Stimulated activated naive CD8-positive, alpha-beta T cell treated with anti-CD3 and anti-CD28 coated beads, Interleukin-15, Interleukin-2, amounts not matched to agents 100 U/mL and 50 U/mL, for 24 hours (primary cell): Measurements from ENCODE around the gene TRIM36.

ENCODE experiments used
- ATAC-seq: fragments of 150-1000 bp; cut with Tn5 transposase; one replicate; pipeline ENCODE4 v1.10.0; 2021
- DNase-seq: peaks from one replicate; pipeline ENCODE4 v3.0.0; 2021

The TRIM36 gene

GRCh38 chr5:115166744-115167393 is 2.8 kb downstream of the TRIM36 start:
- DNase-seq (no peak), ATAC-seq (no peak)

GRCh38 chr5:115165790-115166189 is 3.9 kb downstream of the TRIM36 start:
- ATAC-seq: no peak
- DNase-seq: no peak

GRCh38 chr5:115160975-115161475 is 8.7 kb downstream of the TRIM36 start:
- DNase-seq (no peak), ATAC-seq (no peak)

GRCh38 chr5:115151208-115151805 is 18.4 kb downstream of the TRIM36 start:
- DNase-seq (no peak), ATAC-seq (no peak)

- ATAC-seq: no peak
- no peak for DNase-seq
These were observed 19.2 kb downstream of the TRIM36 start for GRCh38 chr5:115150512-115150911.

GRCh38 chr5:115147052-115147451 is 22.7 kb downstream of the TRIM36 start:
- DNase-seq (no peak), ATAC-seq (no peak)

GRCh38 chr5:115136294-115136693 is 33.4 kb downstream of the TRIM36 start:
- DNase-seq (no peak), ATAC-seq (no peak)

GRCh38 chr5:115132465-115132864 is 37.2 kb downstream of the TRIM36 start:
- no peak for DNase-seq
- no peak for ATAC-seq

- DNase-seq: no peak
- ATAC-seq: no peak
These were observed 43.4 kb downstream of the TRIM36 start for GRCh38 chr5:115126303-115126702.

GRCh38 chr5:115124741-115125140 is 45.0 kb downstream of the TRIM36 start:
- DNase-seq (no peak), ATAC-seq (no peak)

- DNase-seq (no peak), ATAC-seq (no peak)
These were observed 53.7 kb downstream of the TRIM36 start for GRCh38 chr5:115116001-115116400.

GRCh38 chr5:115109840-115110239 is 59.9 kb downstream of the TRIM36 start:
- no peak for ATAC-seq

GRCh38 chr5:115109356-115109755 is 60.4 kb downstream of the TRIM36 start:
- DNase-seq (no peak), ATAC-seq (no peak)

More at GRCh38 chr5:115109840-115110239, 59.9 kb downstream of the TRIM36 start:
- no peak for DNase-seq

- no peak for ATAC-seq
- DNase-seq: no peak
These were observed 69.3 kb downstream of the TRIM36 start for GRCh38 chr5:115100319-115100955.

GRCh38 chr5:115098041-115098702 is 71.5 kb downstream of the TRIM36 start:
- ATAC-seq: peak; percentile 68
- peak; percentile 13 for DNase-seq

- ATAC-seq: no peak
- DNase-seq: no peak
These were observed 72.5 kb downstream of the TRIM36 start for GRCh38 chr5:115097236-115097635.

GRCh38 chr5:115096034-115096769 is 73.5 kb downstream of the TRIM36 start:
- DNase-seq (no peak), ATAC-seq (no peak)

- DNase-seq (no peak), ATAC-seq (no peak)
These were observed 81.8 kb downstream of the TRIM36 start for GRCh38 chr5:115087951-115088350.

- ATAC-seq: no peak
- no peak for DNase-seq
These were observed 83.2 kb downstream of the TRIM36 start for GRCh38 chr5:115086473-115086872.

GRCh38 chr5:115084246-115084793 is 85.4 kb downstream of the TRIM36 start:
- ATAC-seq: no peak
- DNase-seq: no peak

- DNase-seq (no peak), ATAC-seq (no peak)
These were observed 89.6 kb downstream of the TRIM36 start for GRCh38 chr5:115079924-115080623.
